K562 (cell line): ENCODE results near the gene IL4R. TPM values are rescaled to one million over a fixed set of nuclear protein-coding genes. Genes with fewer than 3 reads are reported as not detected.

Experiments used
- ATAC-seq: fragments of 200-7000 bp; cut with Tn5 transposase; 3 replicates; pipeline ENCODE4 v1.9.1; 2020; ENCODE audit warnings: moderate library complexity
- BruUV-seq: library from RNA; stranded (reverse); fragments of 400-500 nt; replicated peaks from 2 replicates; lab custom pipeline; 2021; lab: Mats Ljungman, UMichigan
- CTCF ChIA-PET: fragments of 300-600 bp; formaldehyde crosslinking; extraction: SDS; loops from one replicate; lab custom pipeline; 2021; ENCODE audit warnings: low intra/inter-chr PET ratio; lab: Yijun Ruan, JAX
- POLR2A ChIA-PET: fragments of 300-600, 350-650 bp; sonication (Branson Sonifier 250); formaldehyde crosslinking; extraction: SDS; loops from one replicate; lab custom pipeline; 2021; ENCODE audit warnings: antibody characterized with exemption, inconsistent platforms; lab: Yijun Ruan, JAX
- DNase-seq, 4 experiments: peaks; one replicate each; pipeline versions ENCODE4 v3.0.0 to v3.0.0-alpha.2; 2011 to 2018; ENCODE audit warnings: low spot score in 3 of 4, mixed read lengths in 3 of 4; ENCODE audit errors: extremely low read depth in 1 of 4
- FAIRE-seq: peaks from 2 replicates; lab custom pipeline; 2011; peaks lifted over from hg19 to GRCh38; lab: Jason Lieb, UNC
- H2AFZ ChIP-seq: 2 replicates; pipeline ENCODE4 v1.6.0; 2011; ENCODE audit warnings: low read depth, low read length, control low read depth, inconsistent platforms
- H3K27ac ChIP-seq: fragments of 200-600 bp; 3 replicates; pipeline ENCODE4 v1.8.0; 2011; ENCODE audit warnings: low read depth, mild to moderate bottlenecking, control low read depth, inconsistent platforms, low read length, moderate library complexity, mixed read lengths; ENCODE audit errors: extremely low read depth
- H3K27me3 ChIP-seq, 2 experiments: fragments of 300-600 bp in 1 of 2; 2 replicates in 1 of 2; 3 replicates in 1 of 2; pipeline versions ENCODE4 v1.6.0 to v1.8.0; 2011; ENCODE audit warnings: inconsistent platforms in 2 of 2, low read length in 2 of 2, mild to moderate bottlenecking in 1 of 2, mixed read lengths in 1 of 2, moderate library complexity in 1 of 2; ENCODE audit not compliant: control insufficient read depth in 2 of 2, insufficient read depth in 2 of 2
- H3K36me3 ChIP-seq: fragments of 300-600 bp; 3 replicates; pipeline ENCODE4 v1.8.0; 2011; ENCODE audit warnings: mild to moderate bottlenecking, low read length, inconsistent platforms; ENCODE audit not compliant: control insufficient read depth, insufficient read depth
- H3K4me1 ChIP-seq, 2 experiments: fragments of 200-600 bp in 1 of 2; replicated peaks in 1 of 2; 2 replicates in 1 of 2; 3 replicates in 1 of 2; pipeline versions ENCODE4 v1.5.1 to v1.8.0; 2011; ENCODE audit warnings: inconsistent platforms in 2 of 2, low read length in 2 of 2, mild to moderate bottlenecking in 1 of 2, mixed read lengths in 1 of 2, moderate library complexity in 1 of 2; ENCODE audit not compliant: control insufficient read depth in 2 of 2, insufficient read depth in 2 of 2
- H3K4me2 ChIP-seq: 2 replicates; pipeline ENCODE4 v1.6.1; 2011; ENCODE audit warnings: low read length, control low read depth, inconsistent platforms, mixed read lengths; ENCODE audit not compliant: insufficient read depth
- H3K4me3 ChIP-seq: fragments of 200-600 bp; sonication (generic), shearing (Covaris generic); 2 replicates; pipeline ENCODE4 v1.5.1; 2016; ENCODE audit warnings: control low read depth, inconsistent platforms
- H3K79me2 ChIP-seq: fragments of 200-600 bp; 3 replicates; pipeline ENCODE4 v1.8.0; 2011; ENCODE audit warnings: low read length, inconsistent platforms; ENCODE audit not compliant: control insufficient read depth, insufficient read depth
- H3K9ac ChIP-seq, 2 experiments: 2 replicates each; pipeline versions ENCODE4 v1.6.0 to v1.6.1; 2011; ENCODE audit warnings: low read depth in 2 of 2, low read length in 2 of 2, control low read depth in 1 of 2, inconsistent platforms in 1 of 2, mild to moderate bottlenecking in 1 of 2, mixed read lengths in 1 of 2; ENCODE audit not compliant: insufficient read depth in 1 of 2
- H3K9me1 ChIP-seq: one replicate; pipeline ENCODE4 v1.6.0; 2011; ENCODE audit warnings: inconsistent platforms, mild to moderate bottlenecking, low read length, moderate library complexity; ENCODE audit not compliant: control insufficient read depth, insufficient read depth
- H3K9me3 ChIP-seq: replicated peaks from 2 replicates; pipeline ENCODE4 v1.5.1; 2011; ENCODE audit warnings: low read depth, low read length, inconsistent platforms; ENCODE audit not compliant: control insufficient read depth, insufficient read depth
- H4K20me1 ChIP-seq: replicated peaks from 2 replicates; pipeline ENCODE4 v1.6.1; 2011; ENCODE audit warnings: low read length, inconsistent platforms, mixed read lengths; ENCODE audit not compliant: control insufficient read depth, insufficient read depth
- CBFA2T3 ChIP-seq: fragments of 450-650 bp; IDR thresholded peaks from 2 replicates; pipeline ENCODE4 v1.6.1; 2017
- CHCHD3 ChIP-seq: fragments of 250-450 bp; sonication (Bioruptor Pico); IDR thresholded peaks from 2 replicates; pipeline ENCODE4 v2.1.2; 2022; ENCODE audit warnings: mild to moderate bottlenecking
- PML ChIP-seq: IDR thresholded peaks from 2 replicates; pipeline ENCODE4 v1.6.1; 2012; ENCODE audit warnings: low read length, inconsistent platforms
- SPI1 ChIP-seq: IDR thresholded peaks from 2 replicates; pipeline ENCODE4 v1.6.1; 2011; ENCODE audit warnings: low read depth, low read length, control low read depth, borderline replicate concordance
- XRCC4 ChIP-seq: IDR thresholded peaks from one replicate; pipeline ENCODE4 v1.6.1; 2011; ENCODE audit not compliant: insufficient read depth, insufficient read length; ENCODE audit errors: extremely low read depth
- ZNF717 ChIP-seq: fragments of 250-450 bp; sonication (Bioruptor Pico); IDR thresholded peaks from 2 replicates; pipeline ENCODE4 v1.5.0; 2021
- WGBS: fragments of 100-300 bp; shearing (Covaris generic); methylation state at CpG from one replicate; pipeline ENCODE4 v1.1.6; 2016; ENCODE audit warnings: low coverage, mixed read lengths; ENCODE audit not compliant: insufficient coverage; ENCODE audit errors: missing lambda C conversion rate; 5-methylcytosine and 5-hydroxymethylcytosine counted together
- in situ Hi-C: fragments of 300-500 bp; cut with MboI; formaldehyde crosslinking; loops from 4 replicates; pipeline ENCODE4 v1.15.0; 2018; ENCODE audit warnings: inconsistent platforms, mixed read lengths
- intact Hi-C: fragments of 100-400 bp; cut with micrococcal nuclease; formaldehyde crosslinking; loops from 2 replicates; pipeline ENCODE4 v1.14.2; 2022
- polyA plus RNA-seq, 8 experiments: library from polyadenylated mRNA; depleted of rRNA in 4 of 8; stranded (reverse) in 5 of 8; unstranded in 3 of 8; fragments of >200 nt; fragmentation: Nextera tagmentation in 2 of 8; fragmentation: Illumina TruSeq in 1 of 8; extraction: Ambion mirVana in 2 of 8; extraction: Trizol in 1 of 8; gene quantifications; 2 replicates each; pipeline versions ENCODE4 v1.2.1 to v1.2.3, GENCODE V29; 2011 to 2014; ENCODE audit warnings: inconsistent platforms in 1 of 8, missing spikeins in 1 of 8
- total RNA-seq, 7 experiments: library from RNA; depleted of rRNA in 6 of 7; stranded (reverse); fragments of >200 nt in 6 of 7; fragmentation: Illumina TruSeq in 2 of 7; extraction: Trizol in 2 of 7; gene quantifications; 2 replicates each; pipeline versions ENCODE4 v1.2.1 to v1.2.3, GENCODE V29; 2011 to 2021; ENCODE audit warnings: low replicate concordance in 1 of 7

Gene IL4R
- total and polyA plus RNA-seq, 9 of the 15 experiments (the other 6 are each of a cell fraction or from before 2014, with no cell fraction given), result 0.17 to 5.8 (median 3.3) TPM

DNA sequence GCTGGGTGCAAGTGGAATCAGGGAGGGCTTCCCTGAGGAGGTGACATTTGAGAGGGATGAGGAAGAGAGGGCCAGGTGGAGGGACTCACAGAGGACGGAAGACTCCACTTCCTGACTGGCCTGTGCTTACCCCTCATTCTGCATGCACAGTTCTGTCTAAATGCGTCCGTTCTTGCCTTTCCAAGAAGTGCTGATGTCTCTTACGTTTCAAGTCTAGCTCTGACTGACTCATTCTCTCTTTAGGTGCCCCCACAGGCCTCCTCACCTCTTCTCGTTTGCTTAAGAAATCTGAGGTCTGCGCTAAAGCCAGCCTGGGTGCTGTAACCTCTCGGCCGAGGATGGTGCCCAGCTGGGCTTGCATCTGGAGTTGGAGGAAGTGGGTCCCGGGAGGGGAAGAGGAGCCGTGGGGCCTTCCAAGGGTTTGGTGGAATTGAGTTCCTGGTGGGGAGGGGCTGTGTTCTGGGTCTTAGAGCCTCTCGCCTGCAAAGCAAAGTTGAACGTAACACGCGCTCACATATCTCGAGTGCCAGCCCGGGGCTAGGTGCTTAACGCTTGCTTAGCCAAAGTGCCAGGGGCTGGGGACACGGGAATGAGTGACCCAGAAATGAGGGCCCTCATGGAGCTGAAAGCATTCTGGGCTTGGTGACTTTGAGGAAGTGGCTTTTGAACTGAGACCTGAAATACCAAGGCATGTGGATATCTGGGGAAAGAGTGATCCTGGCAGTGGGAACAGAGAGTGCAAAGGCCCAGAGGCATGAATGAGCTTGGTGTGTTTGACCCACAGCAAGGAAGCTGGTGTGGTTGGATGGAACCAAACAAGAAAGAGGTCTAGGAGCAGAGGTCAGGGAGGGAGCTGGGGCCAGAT lies 4.8 kb downstream of the IL4R start (continued):
- TF ChIP-seq CHCHD3 (CRISPR knock-in tag) (no peak), SPI1 (peak; percentile 56; the same call in 1 of the 2 replicates), ZNF717 (no peak), PML (no peak)
- TF ChIP-seq, all 486 proteins: peak for 6

- no peak overlapping the region for H2AFZ ChIP-seq
- no peak overlapping the region for H3K4me2 ChIP-seq
- no peaks in the 10 kb centered on the region for H3K36me3 ChIP-seq
- DNase-seq (no peak), FAIRE-seq (no peak), ATAC-seq (no peak)
- in situ Hi-C loops, result no loop called here
- no peaks in the 10 kb centered on the region for H3K9me1 ChIP-seq
- H3K9ac ChIP-seq, result no peak overlapping the region
- H3K27ac ChIP-seq, result no peak overlapping the region
- H3K79me2 ChIP-seq, result no peaks in the 10 kb centered on the region
- peaks cover 0 to 3% of the 10 kb centered on the region in 2 experiments; a peak in 1 of 5 replicates for H3K4me1 ChIP-seq
- intact Hi-C loops, result no loop called here
- 42% methylated on average over 13 of the region's 13 CpGs for WGBS
- H3K4me3 ChIP-seq, result no peak overlapping the region
- POLR2A ChIA-PET, result interaction anchor here (0.9 kb wide), 1 partner anchor 31 kb away, joined by 4 read pairs; no protein-coding TSS in a partner anchor
- TF ChIP-seq CBFA2T3 (0 out of 2 replicates have a peak, but pooled peaks have one; percentile 22), XRCC4 (no peak)
- BruUV-seq, result no TSS peak
- CTCF ChIA-PET, result no interaction called here
- peaks cover 7% of the 10 kb centered on the region; the same call in 1 of the 2 replicates for H4K20me1 ChIP-seq
- H3K27me3 ChIP-seq, result peaks cover 3 to 24% of the 10 kb centered on the region in 2 experiments; a peak in 3 of 5 replicates
- H3K9me3 ChIP-seq, result no peaks in the 10 kb centered on the region
Measured at GRCh38 chr16:27319257-27319965, 5.6 kb downstream of the IL4R start.
